Tibial nerve (tissue), 4 donors: Measurements from ENCODE around the gene CLCNKA.

Experiments
- EP300 ChIP-seq, 2 donors: sonication (generic); formaldehyde crosslinking; IDR thresholded peaks; one replicate each; pipeline ENCODE4 v1.6.1; 2017; ENCODE audit warnings: antibody characterized with exemption in 2 of 2, mild to moderate bottlenecking in 1 of 2
- TF ChIP-seq, protein P1 (sequence below), 5 experiments: fragments of 200-600 bp in 3 of 5; fragments of 450-650 bp in 2 of 5; sonication (generic) in 3 of 5; IDR thresholded peaks; one replicate each; pipeline ENCODE4 v1.5.1; 2016 to 2019; ENCODE audit warnings: antibody characterized with exemption in 5 of 5, mild to moderate bottlenecking in 3 of 5, moderate library complexity in 2 of 5

DNA sequence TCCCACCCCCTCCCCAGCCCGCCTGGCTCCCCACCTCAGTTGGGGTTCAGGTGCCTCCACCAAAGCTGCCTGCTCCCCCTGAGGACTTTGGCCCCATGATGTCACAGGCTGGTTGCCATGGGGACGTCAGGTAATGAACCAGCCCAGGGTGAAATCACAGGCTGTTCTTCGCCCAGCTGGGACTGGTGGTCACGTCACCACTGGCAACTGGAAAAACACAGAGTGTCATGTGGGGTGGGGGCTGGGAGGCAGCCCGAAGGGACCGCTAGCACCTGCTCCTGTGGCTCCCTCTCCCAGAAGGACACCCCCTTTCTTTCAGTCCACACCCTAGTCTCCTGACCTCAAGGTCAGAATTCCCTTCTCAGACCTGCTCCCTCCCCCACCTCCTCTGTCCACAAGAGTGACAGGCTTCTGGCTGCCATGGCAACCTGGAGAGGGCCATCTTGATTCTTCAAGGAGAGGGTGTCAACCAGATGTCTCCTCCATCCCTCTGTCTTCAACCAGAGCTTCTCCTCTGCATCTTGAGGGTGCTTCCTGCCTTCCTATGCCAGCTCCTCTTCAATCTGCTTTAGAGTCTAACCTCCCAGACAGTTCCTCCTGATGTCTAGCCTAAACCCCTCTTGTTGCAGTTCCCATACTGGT lies 45.4 kb downstream of the CLCNKA start:
- TF ChIP-seq, protein P1, sequence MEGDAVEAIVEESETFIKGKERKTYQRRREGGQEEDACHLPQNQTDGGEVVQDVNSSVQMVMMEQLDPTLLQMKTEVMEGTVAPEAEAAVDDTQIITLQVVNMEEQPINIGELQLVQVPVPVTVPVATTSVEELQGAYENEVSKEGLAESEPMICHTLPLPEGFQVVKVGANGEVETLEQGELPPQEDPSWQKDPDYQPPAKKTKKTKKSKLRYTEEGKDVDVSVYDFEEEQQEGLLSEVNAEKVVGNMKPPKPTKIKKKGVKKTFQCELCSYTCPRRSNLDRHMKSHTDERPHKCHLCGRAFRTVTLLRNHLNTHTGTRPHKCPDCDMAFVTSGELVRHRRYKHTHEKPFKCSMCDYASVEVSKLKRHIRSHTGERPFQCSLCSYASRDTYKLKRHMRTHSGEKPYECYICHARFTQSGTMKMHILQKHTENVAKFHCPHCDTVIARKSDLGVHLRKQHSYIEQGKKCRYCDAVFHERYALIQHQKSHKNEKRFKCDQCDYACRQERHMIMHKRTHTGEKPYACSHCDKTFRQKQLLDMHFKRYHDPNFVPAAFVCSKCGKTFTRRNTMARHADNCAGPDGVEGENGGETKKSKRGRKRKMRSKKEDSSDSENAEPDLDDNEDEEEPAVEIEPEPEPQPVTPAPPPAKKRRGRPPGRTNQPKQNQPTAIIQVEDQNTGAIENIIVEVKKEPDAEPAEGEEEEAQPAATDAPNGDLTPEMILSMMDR (IDR thresholded peaks at IDR 0.05): no peak
- TF ChIP-seq EP300 (IDR thresholded peaks at IDR 0.05): no peak
